HepG2 (cell line): ENCODE measurements around the gene RAB3D. TPM values are rescaled to one million over a fixed set of nuclear protein-coding genes. Genes with fewer than 3 reads are reported as not detected.
A peak's percentile ranks its signal among the peaks of the same experiment; 100 is the strongest.

Experiments used
- BCLAF1 ChIP-seq: fragments of 450-650 bp; IDR thresholded peaks from 2 replicates; pipeline ENCODE4 v1.6.1; 2017; ENCODE audit warnings: mild to moderate bottlenecking
- KLF12 ChIP-seq: sonication (generic); formaldehyde crosslinking; IDR thresholded peaks from 2 replicates; pipeline ENCODE4 v1.4.0; 2020; ENCODE audit warnings: missing genetic modification reagents, borderline replicate concordance
- KMT2B ChIP-seq: IDR thresholded peaks from 2 replicates; pipeline ENCODE4 v1.6.1; 2016; ENCODE audit warnings: missing genetic modification reagents, missing compliant biosample characterization
- POGZ ChIP-seq: sonication (generic); formaldehyde crosslinking; IDR thresholded peaks from 2 replicates; pipeline ENCODE4 v1.4.0; 2020; ENCODE audit warnings: mild to moderate bottlenecking, missing genetic modification reagents
- RCOR2 ChIP-seq: IDR thresholded peaks from 2 replicates; pipeline ENCODE4 v1.6.1; 2016; ENCODE audit warnings: missing biosample characterization, missing genetic modification reagents
- RERE ChIP-seq: IDR thresholded peaks from 2 replicates; pipeline ENCODE4 v1.6.1; 2016; ENCODE audit warnings: low read depth, missing genetic modification reagents, missing compliant biosample characterization
- TSC22D2 ChIP-seq: sonication (generic); formaldehyde crosslinking; IDR thresholded peaks from 2 replicates; pipeline ENCODE4 v1.5.1; 2020; ENCODE audit warnings: missing genetic modification reagents, mild to moderate bottlenecking, borderline replicate concordance
- ZBTB21 ChIP-seq: sonication (generic); formaldehyde crosslinking; IDR thresholded peaks from 2 replicates; pipeline ENCODE4 v1.4.0; 2020; ENCODE audit warnings: missing genetic modification reagents
- ZFP91 ChIP-seq: sonication (generic); formaldehyde crosslinking; IDR thresholded peaks from 2 replicates; pipeline ENCODE4 v1.9.0; 2022; ENCODE audit warnings: missing genetic modification reagents, mild to moderate bottlenecking, borderline replicate concordance
- ZNF383 ChIP-seq: sonication (generic); formaldehyde crosslinking; IDR thresholded peaks from 2 replicates; pipeline ENCODE4 v1.4.0; 2020; ENCODE audit warnings: missing genetic modification reagents, mild to moderate bottlenecking, borderline replicate concordance
- ZNF530 ChIP-seq: sonication (generic); formaldehyde crosslinking; IDR thresholded peaks from 2 replicates; pipeline ENCODE4 v1.5.0; 2020; ENCODE audit warnings: low read depth, mild to moderate bottlenecking, missing genetic modification reagents
- ZNF589 ChIP-seq: sonication (generic); formaldehyde crosslinking; conservative IDR thresholded peaks from 2 replicates; pipeline ENCODE4 v1.8.0; 2022; ENCODE audit warnings: mild to moderate bottlenecking, moderate library complexity, missing genetic modification reagents
- ZNF605 ChIP-seq: sonication (generic); formaldehyde crosslinking; IDR thresholded peaks from 2 replicates; pipeline ENCODE4 v1.8.0; 2022; ENCODE audit warnings: mild to moderate bottlenecking, missing genetic modification reagents
- ZNF691 ChIP-seq: sonication (generic); formaldehyde crosslinking; IDR thresholded peaks from 2 replicates; pipeline ENCODE4 v1.4.0; 2020; ENCODE audit warnings: missing genetic modification reagents, low read depth, mild to moderate bottlenecking, borderline replicate concordance
- ZNF770 ChIP-seq: sonication (generic); formaldehyde crosslinking; IDR thresholded peaks from 2 replicates; pipeline ENCODE4 v1.5.0; 2020; ENCODE audit warnings: mild to moderate bottlenecking, missing genetic modification reagents
- polyA plus RNA-seq, 8 experiments: library from polyadenylated mRNA; depleted of rRNA in 3 of 8; stranded (reverse) in 7 of 8; unstranded in 1 of 8; fragments of >200 nt; fragmentation: Illumina TruSeq in 4 of 8; extraction: Trizol in 4 of 8; gene quantifications; 2 replicates each; pipeline versions ENCODE4 v1.2.1 to v1.2.3, GENCODE V29; 2011 to 2016; ENCODE audit warnings: low read depth in 4 of 8, missing spikeins in 1 of 8, mixed read lengths in 1 of 8; ENCODE audit not compliant: insufficient read depth in 1 of 8
- total RNA-seq, 5 experiments: library from RNA; depleted of rRNA; stranded (reverse); fragments of >200 nt; fragmentation: Illumina TruSeq; extraction: Trizol; gene quantifications; 2 replicates each; pipeline ENCODE4 v1.2.3, GENCODE V29; 2016; ENCODE audit warnings: low read depth in 1 of 5

The RAB3D gene
- total and polyA plus RNA-seq, 2 of the 13 experiments (the other 11 are each of a cell fraction or from before 2014, with no cell fraction given): 2.0 to 16.1 TPM

- TF ChIP-seq ZFP91 (CRISPR knock-in tag) (peak; percentile 37; the same call in 1 of the 2 replicates), RCOR2 (peak; percentile 81; the same call in 1 of the 2 replicates), ZNF589 (no peak), ZNF530 (CRISPR knock-in tag) (no peak), TSC22D2 (no peak), BCLAF1 (no peak), ZNF691 (CRISPR knock-in tag) (peak; percentile 48; the same call in 1 of the 2 replicates), ZNF770 (peak; percentile 92), ZNF605 (CRISPR knock-in tag) (no peak), KLF12 (CRISPR knock-in tag) (peak; percentile 18; the same call in 1 of the 2 replicates), RERE (CRISPR knock-in tag) (no peak), POGZ (CRISPR knock-in tag) (0 out of 2 replicates have a peak, but pooled peaks have one; percentile 20), ZNF383 (CRISPR knock-in tag) (no peak), KMT2B (CRISPR knock-in tag) (no peak), ZBTB21 (CRISPR knock-in tag) (no peak)
Measured at GRCh38 chr19:11382898-11383705, 43.6 kb upstream of the RAB3D start (continued).
